Dermis blood vessel endothelial cell (primary cell): ENCODE data around the gene RANBP3. TPM values are rescaled to one million over a fixed set of nuclear protein-coding genes. Genes with fewer than 3 reads are reported as not detected.
A peak's percentile ranks its signal among the peaks of the same experiment; 100 is the strongest.
"Not testable (repeated sequence)": the region's sequence is repeated elsewhere in the genome, so short reads cannot be mapped to it uniquely, and the experiment has no call there.

Experiments used
- DNase-seq: peaks from one replicate; pipeline ENCODE4 v3.0.0; 2010
- total RNA-seq: library from RNA; depleted of rRNA; stranded (reverse); fragments of >200 nt; gene quantifications from 2 replicates; pipeline ENCODE4 v1.2.3, GENCODE V29; 2014

Gene RANBP3
- total RNA-seq, result 39.0 and 51.2 TPM in 2 replicates

- peak; percentile 99 for DNase-seq
Measured at GRCh38 chr19:5977785-5978605, at the start of gene RANBP3. TSS of gene RANBP3 (minus strand) at chr19:5978140. CDS start at chr19:5978082, 58 bp downstream.

DNA sequence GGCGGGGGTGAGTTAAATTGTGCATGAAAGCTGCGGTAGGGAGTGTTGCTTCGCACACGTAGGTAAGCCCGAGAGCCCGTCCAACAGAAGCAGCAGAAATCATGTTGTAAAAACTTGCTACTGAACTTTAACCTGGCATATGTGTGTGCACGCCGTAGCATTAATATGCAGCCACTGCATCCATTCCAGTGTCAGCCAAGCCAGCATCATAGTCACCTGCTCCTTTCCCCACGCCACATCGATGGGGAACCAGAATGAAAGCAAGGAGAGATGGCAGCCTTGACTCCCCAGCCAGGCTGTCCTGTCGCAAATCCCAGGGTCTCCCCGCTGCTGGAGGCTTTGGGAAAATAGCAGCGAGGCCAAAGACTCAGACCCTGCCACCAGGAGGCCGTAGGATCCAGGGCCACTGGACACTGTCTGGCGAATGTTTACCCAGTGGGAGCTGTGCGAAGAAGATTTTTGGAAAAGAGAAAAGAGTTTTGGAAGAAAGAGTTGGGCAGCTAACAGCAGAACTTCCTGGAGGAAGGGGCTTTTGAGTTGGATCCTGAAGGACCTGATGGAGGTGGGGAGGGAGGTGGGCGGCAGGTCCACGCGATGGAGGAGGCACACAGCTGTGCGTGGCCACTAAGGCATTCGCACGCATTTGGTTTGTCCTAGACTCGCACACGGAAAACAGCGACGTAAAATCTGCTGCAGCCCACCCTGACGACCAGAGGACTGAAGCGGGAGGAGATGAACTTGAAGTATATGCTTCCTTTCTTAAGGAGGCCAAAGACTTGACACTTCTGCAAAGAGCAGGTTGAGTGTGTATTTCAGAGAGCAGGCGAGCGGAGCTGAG lies 48.7 kb upstream of the RANBP3 start:
- no peak for DNase-seq

DNA sequence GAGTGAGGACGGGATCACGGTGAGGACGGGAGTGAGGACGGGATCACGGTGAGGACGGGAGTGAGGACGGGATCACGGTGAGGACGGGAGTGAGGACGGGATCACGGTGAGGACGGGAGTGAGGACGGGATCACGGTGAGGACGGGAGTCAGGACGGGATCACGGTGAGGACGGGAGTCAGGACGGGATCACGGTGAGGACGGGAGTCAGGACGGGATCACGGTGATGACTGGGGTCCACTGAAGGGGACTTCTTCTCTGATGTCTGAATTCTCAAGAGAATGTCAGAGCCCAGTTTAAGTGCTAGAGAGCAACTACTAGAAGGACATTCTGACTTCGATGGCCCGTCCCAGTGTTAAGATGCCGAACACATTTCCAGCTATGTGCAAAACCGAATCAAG lies 46.8 kb upstream of the RANBP3 start:
- not testable (repeated sequence) for DNase-seq

GRCh38 chr19:6023936-6024335 lies 46.0 kb upstream of the RANBP3 start:
- DNase-seq, result no peak

- DNase-seq, result peak; percentile 29
Measured at GRCh38 chr19:6023085-6023682, 45.2 kb upstream of the RANBP3 start.

GRCh38 chr19:6022570-6023064 lies 44.7 kb upstream of the RANBP3 start:
- DNase-seq, result no peak

DNA sequence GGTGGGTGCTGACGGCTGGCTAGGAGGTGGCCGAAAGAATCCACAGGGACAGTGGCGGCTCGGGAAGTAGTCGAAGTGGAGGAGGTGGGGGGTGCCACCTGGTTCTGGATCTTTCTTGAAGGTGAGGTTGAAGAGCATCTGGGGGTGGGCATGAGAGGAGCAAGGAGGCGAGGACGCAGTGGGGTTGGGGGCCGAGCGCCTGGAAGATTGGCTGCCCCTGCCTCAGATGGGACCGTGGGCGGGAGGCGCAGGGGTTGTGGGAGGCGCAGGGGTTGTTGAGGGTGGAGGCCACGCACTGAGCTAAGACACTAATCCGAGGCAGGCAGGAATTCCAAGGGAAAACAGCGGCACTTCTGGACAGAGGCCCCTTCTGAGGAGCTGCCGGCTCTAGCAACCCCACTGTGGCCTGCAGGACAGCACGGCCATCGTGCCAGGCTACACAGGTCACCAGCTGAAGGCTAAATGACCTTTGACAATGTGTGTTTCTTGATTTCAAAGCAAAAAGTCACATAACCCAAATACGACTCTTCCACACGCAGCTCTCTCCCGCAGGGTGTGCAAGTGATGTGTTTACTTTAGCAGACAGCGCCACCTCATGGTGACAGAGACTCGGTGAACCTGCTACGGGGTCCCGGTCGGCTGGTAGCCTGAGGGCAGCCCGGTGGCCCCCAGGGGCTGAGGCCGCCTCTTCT lies 44.1 kb upstream of the RANBP3 start:
- DNase-seq, result peak; percentile 92

GRCh38 chr19:6020972-6021805 lies 43.2 kb upstream of the RANBP3 start:
- no peak for DNase-seq

DNA sequence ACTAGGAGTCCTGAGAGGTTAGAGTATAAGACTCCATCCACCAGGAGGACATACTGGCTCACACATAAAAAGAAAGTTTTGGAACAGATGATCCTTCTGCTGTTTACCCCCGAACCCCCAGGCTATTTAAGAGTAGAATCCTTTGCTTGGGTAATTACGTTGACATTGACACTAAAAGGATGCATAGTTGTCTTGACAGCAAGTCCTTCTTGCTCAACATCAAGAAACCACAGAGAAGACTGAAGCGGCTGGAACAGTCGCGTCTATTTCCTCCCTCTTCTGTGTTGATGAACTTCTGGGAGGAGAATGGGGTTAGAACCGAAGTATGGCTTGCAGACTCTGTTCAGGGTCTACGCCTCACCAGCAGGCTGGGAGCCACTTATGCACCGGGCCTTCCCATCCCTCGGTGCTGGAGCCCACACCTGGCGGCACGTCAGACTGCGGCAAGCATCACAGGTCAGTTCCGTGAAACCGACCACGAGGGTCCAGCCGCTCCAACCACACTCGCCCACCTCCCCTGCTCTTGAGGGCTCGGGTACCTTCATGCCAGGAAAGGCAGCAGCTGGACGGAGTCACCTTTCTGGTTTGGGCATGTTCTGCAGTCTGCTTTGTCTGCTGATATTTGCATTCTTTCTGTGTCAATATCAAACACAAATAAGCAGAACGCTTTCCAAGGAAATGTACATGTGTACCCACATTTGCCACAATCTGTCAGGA lies 42.4 kb upstream of the RANBP3 start:
- no peak for DNase-seq

GRCh38 chr19:6018786-6019185 lies 40.8 kb upstream of the RANBP3 start:
- peak; percentile 20 for DNase-seq

GRCh38 chr19:6017576-6017975 lies 39.6 kb upstream of the RANBP3 start:
- no peak for DNase-seq

DNA sequence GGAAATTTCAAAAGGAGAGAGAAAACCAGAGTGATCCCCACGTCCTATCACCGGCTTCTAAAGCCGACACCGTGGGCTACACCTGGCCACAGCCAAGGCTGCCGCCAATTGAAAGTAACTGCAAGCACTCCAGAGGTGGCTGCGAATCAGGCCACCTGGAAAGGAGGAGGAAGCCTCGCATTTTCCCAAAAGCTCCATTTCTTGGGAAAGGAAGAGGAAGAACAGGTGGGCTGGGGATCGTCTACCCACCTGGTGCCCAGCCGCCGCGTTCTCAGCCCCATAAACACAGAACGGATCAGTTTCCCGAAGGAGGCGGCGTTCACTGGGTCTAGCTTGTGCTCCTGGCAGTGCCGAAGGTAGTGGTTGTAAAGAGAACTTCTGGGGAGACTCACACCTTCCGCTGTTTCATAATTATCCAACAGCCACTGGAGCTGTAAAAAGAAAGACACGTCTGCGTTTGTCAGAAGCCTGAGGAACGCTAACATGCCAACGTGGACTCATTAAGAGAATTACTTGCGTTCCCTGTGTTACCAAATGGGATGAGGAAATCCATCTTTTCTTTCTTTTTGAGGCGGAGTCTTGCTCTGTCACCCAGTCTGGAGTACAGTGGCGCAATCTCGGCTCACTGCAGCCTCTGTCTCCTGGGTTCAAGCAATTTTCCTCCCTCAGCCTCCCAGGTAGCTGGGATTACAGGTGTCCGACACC lies 38.1 kb upstream of the RANBP3 start:
- no peak for DNase-seq

- no peak for DNase-seq
Measured at GRCh38 chr19:6014551-6015135, 36.7 kb upstream of the RANBP3 start.

- DNase-seq, result no peak
Measured at GRCh38 chr19:6012426-6013170, 34.7 kb upstream of the RANBP3 start.

DNA sequence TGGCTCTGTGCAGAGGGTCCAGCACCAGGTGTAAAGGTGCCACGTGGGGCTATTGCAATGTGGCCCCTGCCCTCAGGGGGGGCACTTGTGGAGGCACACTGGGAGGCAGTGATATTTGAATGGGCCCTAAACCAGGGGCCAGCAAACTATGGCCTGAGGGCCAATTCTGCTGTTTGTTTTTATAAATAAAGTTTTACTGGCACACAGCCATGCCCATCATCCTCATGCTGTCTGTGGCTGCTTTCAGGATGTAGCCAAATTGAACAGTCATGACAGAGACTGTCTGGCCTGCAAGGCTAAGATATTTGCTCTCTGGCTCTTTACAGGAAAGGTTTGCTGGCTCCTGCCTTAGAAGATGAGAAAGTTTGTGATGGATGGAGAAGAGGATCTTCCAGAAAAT lies 33.9 kb upstream of the RANBP3 start:
- no peak for DNase-seq

- DNase-seq, result no peak
Measured at GRCh38 chr19:6011206-6011605, 33.3 kb upstream of the RANBP3 start.

- DNase-seq, result no peak
Measured at GRCh38 chr19:6010107-6010506, 32.2 kb upstream of the RANBP3 start.

GRCh38 chr19:6007866-6008265 lies 29.9 kb upstream of the RANBP3 start:
- DNase-seq, result no peak

GRCh38 chr19:6006896-6007295 lies 29.0 kb upstream of the RANBP3 start:
- no peak for DNase-seq
